GM19438 (cell line): ENCODE measurements around the gene ANKDD1A.

Source experiments
- ATAC-seq: cut with Tn5 transposase; IDR thresholded peaks from one replicate; pipeline ENCODE4 v1.9.1; 2021; ENCODE audit warnings: low read depth; ENCODE audit not compliant: unreplicated experiment

The ANKDD1A gene

GRCh38 chr15:64911311-64912186 is at the start of gene ANKDD1A:
Gene ANKDD1A (plus strand): TSS chr15:64911902. CDS start chr15:64911931, 29 bp downstream.
- ATAC-seq = peak; percentile 85

DNA sequence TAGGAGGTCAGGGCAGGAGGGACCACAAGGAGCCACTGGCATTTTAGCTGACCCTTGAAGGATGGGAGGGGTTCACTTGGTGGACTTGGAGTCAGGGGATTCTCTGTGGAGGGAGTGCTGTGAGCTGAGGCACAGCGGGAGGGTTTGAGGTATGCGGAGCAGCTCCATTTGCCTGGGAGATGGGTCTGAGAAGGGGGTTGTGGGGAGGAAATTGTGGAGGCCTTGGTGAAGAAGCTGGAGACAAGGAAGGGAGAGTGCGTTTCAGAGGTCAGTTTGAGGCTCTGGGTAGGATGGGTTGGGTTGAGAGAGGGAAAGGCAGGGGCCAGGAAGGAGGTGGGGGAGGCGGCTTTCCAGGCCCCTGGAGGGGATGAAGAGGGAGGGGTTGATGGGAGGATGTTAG is 49.7 kb upstream of the ANKDD1A start:
- no peak for ATAC-seq

DNA sequence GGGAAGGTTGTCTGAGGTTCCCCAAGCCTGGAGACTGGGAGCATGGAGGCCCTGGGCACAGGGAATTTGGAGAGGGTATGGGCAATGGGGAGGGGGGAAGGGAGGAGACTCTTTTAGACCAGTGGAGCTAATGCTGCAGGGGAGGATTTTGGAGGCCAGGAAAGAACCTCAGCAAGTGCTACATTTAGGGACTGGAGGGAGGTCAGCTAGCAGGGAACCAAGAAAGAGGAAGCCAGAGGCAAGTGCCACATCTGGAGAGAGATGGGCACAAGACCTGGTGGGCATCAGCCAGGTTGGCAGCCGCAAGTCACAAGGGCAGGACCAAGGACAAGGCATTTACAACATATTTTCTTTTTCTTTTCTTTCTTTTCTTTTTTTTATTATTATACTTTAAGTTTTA is 49.3 kb upstream of the ANKDD1A start:
- ATAC-seq = no peak

DNA sequence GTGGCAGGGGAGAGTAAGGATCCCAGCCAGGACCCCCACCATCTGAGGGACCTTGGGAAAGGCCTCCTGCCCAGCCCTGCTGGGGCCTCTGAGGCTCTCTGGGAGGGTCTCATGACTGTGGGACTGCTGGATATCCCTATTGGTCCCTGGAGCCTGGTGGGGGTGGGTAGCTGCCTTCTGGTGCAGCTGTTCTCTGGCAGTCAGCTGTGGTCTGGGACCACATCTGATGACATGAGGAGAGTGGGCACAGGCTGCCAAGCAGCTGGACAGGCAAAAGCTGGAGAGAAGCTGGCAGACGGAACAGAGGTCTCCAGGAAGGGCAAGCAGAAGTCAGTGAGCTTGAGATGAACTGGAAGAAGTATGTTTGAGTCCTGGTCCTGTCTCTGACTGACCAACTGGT is 47.6 kb upstream of the ANKDD1A start:
- no peak for ATAC-seq

DNA sequence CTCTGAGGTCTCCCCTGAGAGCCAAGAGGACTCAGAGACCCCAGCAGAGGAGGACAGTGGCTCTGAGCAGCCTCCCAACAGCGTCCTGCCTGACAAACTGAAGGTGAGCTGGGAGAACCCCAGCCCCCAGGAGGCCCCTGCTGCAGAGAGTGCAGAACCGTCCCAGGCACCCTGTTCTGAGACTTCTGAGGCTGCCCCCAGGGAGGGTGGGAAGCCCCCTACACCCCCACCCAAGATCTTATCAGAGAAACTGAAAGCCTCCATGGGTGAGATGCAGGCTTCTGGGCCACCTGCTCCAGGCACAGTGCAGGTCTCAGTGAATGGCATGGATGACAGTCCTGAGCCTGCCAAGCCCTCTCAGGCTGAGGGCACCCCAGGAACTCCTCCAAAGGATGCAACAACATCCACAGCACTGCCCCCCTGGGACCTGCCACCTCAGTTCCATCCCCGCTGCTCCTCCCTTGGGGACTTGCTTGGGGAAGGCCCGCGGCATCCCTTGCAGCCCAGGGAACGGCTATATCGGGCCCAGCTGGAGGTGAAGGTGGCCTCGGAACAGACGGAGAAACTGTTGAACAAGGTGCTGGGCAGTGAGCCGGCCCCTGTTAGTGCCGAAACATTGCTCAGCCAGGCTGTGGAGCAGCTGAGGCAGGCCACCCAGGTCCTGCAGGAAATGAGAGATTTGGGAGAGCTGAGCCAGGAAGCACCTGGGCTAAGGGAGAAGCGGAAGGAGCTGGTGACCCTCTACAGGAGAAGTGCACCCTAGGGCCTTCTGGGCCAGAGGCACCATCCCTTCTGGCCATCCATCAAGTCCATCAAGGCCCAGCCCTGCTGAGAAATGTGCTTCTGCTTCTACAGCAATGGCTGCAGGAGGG is 46.3 kb upstream of the ANKDD1A start:
- ATAC-seq = no peak

GRCh38 chr15:64865998-64866520 is 45.6 kb upstream of the ANKDD1A start:
- ATAC-seq = no peak

DNA sequence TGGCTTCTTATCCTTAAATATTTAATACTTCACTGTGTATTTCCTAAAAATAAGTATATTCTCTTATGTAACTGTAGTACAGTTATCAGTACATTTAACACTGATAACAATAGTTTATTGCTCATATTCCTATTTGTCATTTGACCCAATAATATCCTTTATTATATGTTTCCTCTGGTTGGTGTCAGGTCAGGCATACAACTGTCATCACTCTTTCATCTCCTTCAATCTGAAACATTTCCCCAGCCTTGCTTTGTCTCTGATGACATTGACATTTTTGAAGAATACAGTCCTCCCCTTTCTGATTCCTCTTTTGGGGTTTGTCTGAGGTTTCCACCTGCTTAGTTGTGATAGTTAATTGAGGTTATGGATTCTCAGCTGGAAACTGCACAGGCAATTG is 42.2 kb upstream of the ANKDD1A start:
- no peak for ATAC-seq

DNA sequence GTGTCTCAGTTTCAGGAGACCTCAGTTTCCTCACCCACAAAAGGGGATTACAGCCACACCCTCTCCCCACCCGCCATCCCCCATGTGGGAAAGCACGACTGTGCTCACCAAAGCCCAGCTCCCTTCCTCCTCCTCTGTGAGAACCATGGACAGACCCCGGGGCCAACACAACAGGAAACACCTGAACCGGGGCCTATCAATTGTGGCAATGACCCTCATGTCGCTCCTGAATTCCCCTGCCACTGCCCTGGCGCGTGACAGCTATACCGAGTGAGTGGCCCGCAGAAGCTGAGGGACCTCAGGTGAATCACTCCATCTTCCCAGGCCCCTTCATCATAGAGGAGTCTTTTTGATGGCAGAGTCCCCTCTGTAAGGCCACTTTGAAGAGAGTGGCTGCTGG is 41.3 kb upstream of the ANKDD1A start:
- ATAC-seq = no peak

DNA sequence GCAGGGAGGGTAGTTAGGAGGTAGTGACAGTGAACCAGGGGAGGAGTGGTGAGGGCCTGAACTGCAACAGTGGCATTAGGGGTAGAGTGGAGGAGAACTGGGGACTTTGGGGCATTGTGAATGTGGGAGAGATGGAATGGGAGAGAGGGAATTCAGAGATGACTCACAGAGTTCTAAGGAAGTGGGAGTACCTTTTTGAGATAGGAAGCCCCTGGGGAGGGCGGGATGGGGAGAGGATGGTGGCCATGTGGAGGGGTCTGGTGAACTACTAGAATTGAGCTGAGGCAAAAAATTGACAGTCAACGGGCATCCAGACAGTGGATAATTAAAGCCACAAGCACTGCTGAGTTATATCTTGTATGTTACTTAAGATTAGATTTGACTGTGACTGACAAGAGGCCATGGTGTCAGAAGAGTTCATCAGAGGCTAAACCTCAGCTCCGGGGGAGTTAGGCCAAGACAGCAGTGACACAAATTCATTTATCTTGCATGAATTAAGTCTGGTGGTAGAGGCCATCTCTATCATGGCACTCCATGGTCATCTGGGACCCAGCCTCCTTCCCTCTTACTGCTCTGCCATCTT is 36.0 kb upstream of the ANKDD1A start:
- ATAC-seq = no peak

GRCh38 chr15:64877435-64877834 is 34.3 kb upstream of the ANKDD1A start:
- no peak for ATAC-seq

- no peak for ATAC-seq
Observed at GRCh38 chr15:64878705-64879104, 33.0 kb upstream of the ANKDD1A start.

DNA sequence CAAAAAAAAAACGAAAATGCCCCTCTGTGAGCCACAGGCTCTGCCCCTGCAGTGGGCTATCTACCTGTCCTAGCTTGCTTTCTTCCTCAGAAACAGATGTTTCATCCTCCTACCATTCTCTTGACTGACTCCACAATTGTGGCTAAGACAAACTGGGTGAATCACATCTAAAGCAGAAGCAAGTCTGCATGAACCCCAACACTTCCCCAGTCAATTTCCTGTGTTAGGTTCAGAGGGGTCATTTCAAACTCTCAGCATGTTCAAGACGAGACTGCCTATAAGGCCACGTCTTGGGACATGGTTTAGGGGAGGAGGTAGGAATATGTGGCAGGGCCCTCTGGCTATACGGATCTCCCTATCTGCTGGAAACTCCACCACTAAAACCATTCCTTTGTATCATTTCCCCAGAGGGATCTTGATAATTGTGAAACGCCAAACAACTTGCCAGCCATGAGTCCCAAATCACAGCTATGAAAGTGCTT is 28.6 kb upstream of the ANKDD1A start:
- no peak for ATAC-seq

DNA sequence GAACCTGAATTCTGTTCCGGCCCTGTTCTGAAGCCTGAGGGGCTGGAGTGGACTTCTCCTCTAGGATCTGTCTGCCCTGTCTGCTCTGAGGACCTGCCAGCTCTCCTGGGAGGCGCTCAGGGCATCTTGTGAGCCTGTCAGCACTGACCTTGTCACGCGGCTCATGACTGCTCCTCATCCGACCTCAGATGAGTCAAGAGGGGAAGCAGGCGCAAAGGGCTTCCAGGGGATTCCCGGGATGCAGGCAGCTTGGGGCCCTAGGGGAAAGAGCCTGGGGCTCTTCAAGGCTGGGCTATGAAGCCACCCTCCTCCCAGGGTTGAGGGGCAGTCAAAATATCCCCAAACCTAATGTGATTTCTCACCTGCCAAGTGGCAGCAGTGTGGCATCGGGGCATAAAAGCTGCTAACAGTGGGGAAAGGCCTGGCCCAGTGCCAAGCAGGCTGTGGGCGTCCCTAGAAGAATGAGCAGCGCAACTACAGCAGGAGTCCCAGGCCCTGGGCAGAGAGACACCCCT is 27.6 kb upstream of the ANKDD1A start:
- peak; percentile 51 for ATAC-seq

GRCh38 chr15:64884679-64885078 is 27.0 kb upstream of the ANKDD1A start:
- ATAC-seq = no peak

DNA sequence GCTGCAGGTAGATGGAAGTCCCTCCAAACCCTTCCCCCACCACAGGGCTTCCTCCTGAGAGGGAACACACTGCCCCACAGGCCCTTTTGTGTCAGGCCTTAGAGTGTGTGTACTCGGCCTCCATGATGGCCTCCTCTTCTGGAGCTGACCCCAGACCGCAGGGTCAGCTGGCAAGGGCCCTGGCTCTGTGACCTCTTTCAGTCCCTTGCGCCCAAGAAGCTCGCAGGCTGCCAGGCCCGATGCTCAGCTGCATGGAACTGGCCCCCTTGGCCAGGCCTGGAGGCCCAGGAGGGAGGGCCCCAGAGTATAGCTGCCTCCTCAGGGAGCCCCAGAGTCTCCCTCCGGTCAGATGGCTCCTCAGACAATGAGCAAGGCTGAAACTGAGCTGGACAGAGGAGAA is 23.4 kb upstream of the ANKDD1A start:
- no peak for ATAC-seq

DNA sequence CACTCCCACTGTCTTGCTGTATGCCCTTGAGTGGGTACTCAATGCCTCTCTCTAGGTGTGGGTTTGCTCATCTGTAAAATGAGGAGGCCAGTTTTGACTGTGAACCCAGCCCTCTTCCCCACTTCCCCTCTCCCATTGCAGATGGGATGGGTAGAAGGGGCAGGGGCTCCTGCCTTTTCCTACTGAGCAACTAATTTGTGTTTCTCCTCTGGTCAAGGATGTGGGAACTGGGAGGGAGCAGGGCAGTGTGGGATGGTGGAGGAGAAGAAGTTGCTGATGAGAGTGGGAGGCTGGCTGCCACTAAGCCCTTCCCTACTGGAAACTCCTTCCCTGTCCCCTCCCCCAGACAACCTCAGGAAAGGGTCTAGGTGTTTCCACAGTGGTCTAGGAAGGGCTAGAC is 20.1 kb upstream of the ANKDD1A start:
- ATAC-seq = no peak

DNA sequence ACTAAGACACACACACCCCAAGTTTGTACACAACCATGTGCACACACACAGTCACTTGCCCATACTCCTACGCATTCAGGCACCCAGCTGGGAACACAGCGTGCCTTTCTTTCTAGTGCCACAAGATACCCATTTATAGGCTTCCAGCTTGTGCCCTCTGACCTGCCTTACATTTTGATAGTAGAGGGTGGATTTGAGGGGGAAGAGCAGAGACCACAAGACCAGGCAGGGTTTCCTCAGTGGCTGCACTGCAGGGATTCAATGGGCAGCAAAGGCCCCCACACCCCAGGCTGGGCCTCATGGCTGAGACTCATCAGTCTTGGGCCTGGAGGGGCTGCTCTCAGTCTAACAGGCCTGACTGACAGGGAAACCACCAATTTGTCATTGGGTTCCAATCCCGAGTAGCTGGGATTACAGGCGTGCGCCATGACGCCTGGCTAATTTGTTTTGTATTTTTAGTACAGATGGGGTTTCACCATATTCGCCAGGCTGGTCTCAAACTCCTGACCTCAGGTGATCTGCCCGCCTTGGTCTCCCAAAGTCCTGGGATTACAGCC is 18.8 kb upstream of the ANKDD1A start:
- ATAC-seq = no peak

GRCh38 chr15:64893481-64894394 is 18.0 kb upstream of the ANKDD1A start:
- peak; percentile 59 for ATAC-seq

GRCh38 chr15:64894395-64895056 is 17.2 kb upstream of the ANKDD1A start:
- ATAC-seq = peak; percentile 37
